ENCODE results near the gene PIEZO2.

The PIEZO2 gene

GRCh38 chr18:10768221-10768620 lies 381.1 kb downstream of the PIEZO2 start:
- no peak for TF ChIP-seq CTCF (IDR thresholded peaks at IDR 0.05; ENCODE audit: low read depth, low read length)
- no peak for DNase-seq (ENCODE audit: extremely low read depth, low read depth)

GRCh38 chr18:10767658-10768057 lies 381.7 kb downstream of the PIEZO2 start:
- no peak for TF ChIP-seq CTCF (IDR thresholded peaks at IDR 0.05; ENCODE audit: low read depth, low read length)
- no peak for DNase-seq (ENCODE audit: extremely low read depth, low read depth)

- TF ChIP-seq CTCF (IDR thresholded peaks at IDR 0.05; ENCODE audit: low read depth, low read length): no peak
- DNase-seq (ENCODE audit: extremely low read depth, low read depth): no peak
Measured at GRCh38 chr18:10760986-10761385, 388.4 kb downstream of the PIEZO2 start.

GRCh38 chr18:10759241-10759640 lies 390.1 kb downstream of the PIEZO2 start:
- TF ChIP-seq CTCF (IDR thresholded peaks at IDR 0.05; ENCODE audit: low read depth, low read length): no peak
- DNase-seq (ENCODE audit: extremely low read depth, low read depth): no peak

- DNase-seq (ENCODE audit: extremely low read depth, low read depth): no peak
Measured at GRCh38 chr18:10757946-10758345, 391.4 kb downstream of the PIEZO2 start.

GRCh38 chr18:10757349-10757748 lies 392.0 kb downstream of the PIEZO2 start:
- no peak for TF ChIP-seq CTCF (IDR thresholded peaks at IDR 0.05; ENCODE audit: low read depth, low read length)
- DNase-seq (ENCODE audit: extremely low read depth, low read depth): no peak

More at GRCh38 chr18:10757946-10758345, 391.4 kb downstream of the PIEZO2 start:
- no peak for TF ChIP-seq CTCF (IDR thresholded peaks at IDR 0.05; ENCODE audit: low read depth, low read length)

GRCh38 chr18:10755855-10756254 lies 393.5 kb downstream of the PIEZO2 start:
- no peak for TF ChIP-seq CTCF (IDR thresholded peaks at IDR 0.05; ENCODE audit: low read depth, low read length)
- no peak for DNase-seq (ENCODE audit: extremely low read depth, low read depth)

All from AG09319 (cell line).